OCI-LY7 (cell line): ENCODE data around the gene ZDHHC14. TPM values are rescaled to one million over a fixed set of nuclear protein-coding genes. Genes with fewer than 3 reads are reported as not detected.

Experiments
- BruUV-seq: library from RNA; stranded (reverse); fragments of 400-500 nt; replicated peaks from 2 replicates; lab custom pipeline; 2021; lab: Mats Ljungman, UMichigan
- CTCF ChIA-PET: fragments of 300-600 bp; sonication (Branson Sonifier 250); formaldehyde crosslinking; loops from one replicate; lab custom pipeline; 2022; ENCODE audit warnings: antibody characterized with exemption; ENCODE audit not compliant: unreplicated experiment; lab: Charles Lee
- POLR2A ChIA-PET: fragments of 300-600 bp; sonication (Branson Sonifier 250); formaldehyde crosslinking; loops from one replicate; lab custom pipeline; 2022; ENCODE audit warnings: antibody characterized with exemption; lab: Charles Lee
- DNase-seq: peaks from one replicate; pipeline ENCODE4 v3.0.0-alpha.2; 2015; ENCODE audit warnings: low spot score
- H2AFZ ChIP-seq: fragments of 200-600 bp; sonication (generic), shearing (Covaris generic); 2 replicates; pipeline ENCODE4 v1.6.1; 2014; ENCODE audit warnings: mild to moderate bottlenecking, antibody characterized with exemption, low read length, moderate library complexity
- H3K27ac ChIP-seq: fragments of 200-600 bp; sonication (generic); 2 replicates; pipeline ENCODE4 v1.5.1; 2014; ENCODE audit warnings: mixed run types, low read depth, mild to moderate bottlenecking, moderate library complexity, low read length, inconsistent platforms; ENCODE audit not compliant: poor library complexity, severe bottlenecking
- H3K36me3 ChIP-seq: fragments of 200-600 bp; sonication (generic); 2 replicates; pipeline ENCODE4 v1.6.1; 2014; ENCODE audit warnings: mild to moderate bottlenecking, antibody characterized with exemption, low read length, moderate library complexity, mixed read lengths; ENCODE audit not compliant: insufficient read depth
- H3K4me1 ChIP-seq: fragments of 200-600 bp; sonication (generic); 2 replicates; pipeline ENCODE4 v1.5.1; 2014; ENCODE audit warnings: mild to moderate bottlenecking, low read length; ENCODE audit not compliant: insufficient read depth, poor library complexity, severe bottlenecking
- H3K4me2 ChIP-seq: fragments of 200-600 bp; sonication (generic); 2 replicates; pipeline ENCODE4 v1.6.1; 2014; ENCODE audit warnings: mild to moderate bottlenecking, low read length
- H3K4me3 ChIP-seq: fragments of 200-600 bp; sonication (generic); 2 replicates; pipeline ENCODE4 v1.5.1; 2014; ENCODE audit warnings: mild to moderate bottlenecking, low read depth, low read length; ENCODE audit not compliant: poor library complexity, severe bottlenecking
- H3K79me2 ChIP-seq: fragments of 200-600 bp; sonication (generic); 2 replicates; pipeline ENCODE4 v1.6.1; 2016; ENCODE audit warnings: low read depth, mild to moderate bottlenecking, low read length, moderate library complexity, mixed read lengths; ENCODE audit not compliant: insufficient read depth
- H3K9me2 ChIP-seq: fragments of 200-600 bp; sonication (generic); 2 replicates; pipeline ENCODE4 v1.6.1; 2016; ENCODE audit warnings: mild to moderate bottlenecking, low read length, mixed read lengths; ENCODE audit not compliant: insufficient read depth
- H3K9me3 ChIP-seq: fragments of 200-600 bp; sonication (generic); 2 replicates; pipeline ENCODE4 v1.6.1; 2014; ENCODE audit warnings: mild to moderate bottlenecking, mixed run types, low read length, mixed read lengths
- H4K20me1 ChIP-seq: fragments of 200-600 bp; sonication (generic); 2 replicates; pipeline ENCODE4 v1.6.1; 2014; ENCODE audit warnings: mild to moderate bottlenecking, antibody characterized with exemption, low read length, moderate library complexity, mixed read lengths; ENCODE audit not compliant: insufficient read depth
- CTCF ChIP-seq: fragments of 200-600 bp; sonication (generic); conservative IDR thresholded peaks from 2 replicates; pipeline ENCODE4 v1.5.1; 2014; ENCODE audit warnings: mild to moderate bottlenecking, antibody characterized with exemption, low read length, moderate library complexity, mixed read lengths
- EZH2phosphoT487 ChIP-seq: fragments of 200-600 bp; sonication (generic); IDR thresholded peaks from 2 replicates; pipeline ENCODE4 v1.6.1; 2018; ENCODE audit warnings: low read depth, borderline replicate concordance, mild to moderate bottlenecking, mixed run types, antibody characterized with exemption, low read length, moderate library complexity, mixed read lengths
- intact Hi-C: fragments of 100-400 bp; cut with micrococcal nuclease; formaldehyde crosslinking; loops from one replicate; pipeline ENCODE4 v1.10.0; 2022; ENCODE audit not compliant: unreplicated experiment
- total RNA-seq, 2 experiments: library from RNA; depleted of rRNA in 1 of 2; stranded (reverse); fragments of >200 nt in 1 of 2; shearing (Covaris generic) in 1 of 2; gene quantifications; 2 replicates each; pipeline ENCODE4 v1.2.3, GENCODE V29; 2014 to 2022

Gene ZDHHC14
- total RNA-seq, 2 experiments from 2014 or later, result 0.69 to 3.0 TPM

- H4K20me1 ChIP-seq, result no peaks in the 10 kb centered on the region
- no TSS peak for BruUV-seq
- CTCF ChIA-PET, result interaction anchor here (0.6 kb wide), 1 partner anchor 60 kb away, joined by 3 read pairs; no protein-coding TSS in a partner anchor
These were observed 221.7 kb downstream of the ZDHHC14 start for GRCh38 chr6:157602521-157603295.

DNA sequence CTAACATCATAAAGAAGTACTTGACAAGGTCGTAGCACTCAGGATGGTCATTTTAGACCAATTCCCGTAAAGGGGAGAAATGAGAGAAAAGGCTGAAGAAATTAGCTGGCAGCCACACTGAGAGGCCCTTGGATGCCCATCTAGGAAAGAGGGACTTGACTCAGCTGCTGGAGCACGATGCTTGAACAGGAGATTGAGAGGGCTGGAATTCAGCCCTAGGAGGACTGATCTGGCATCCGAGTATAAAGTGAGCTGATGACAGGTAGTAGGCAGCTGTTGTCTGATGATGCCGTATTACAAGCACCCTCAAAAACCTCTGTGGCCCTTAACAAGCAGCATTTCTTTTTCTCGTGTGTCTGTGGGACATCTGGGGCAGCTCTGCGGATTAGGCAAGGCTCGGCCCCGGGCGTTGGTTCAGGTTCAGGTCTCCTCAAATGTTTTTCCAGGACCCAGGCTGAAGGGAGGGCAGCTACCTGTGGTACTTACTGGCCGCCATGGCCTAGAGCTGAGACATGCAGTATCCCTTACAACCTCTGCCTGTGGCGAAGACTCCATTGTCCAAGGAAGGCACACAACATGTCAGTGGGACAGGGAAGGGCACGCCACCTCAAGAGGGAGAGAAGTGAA lies 222.4 kb downstream of the ZDHHC14 start:
- H3K36me3 ChIP-seq, result no peaks in the 10 kb centered on the region
- no TSS peak for BruUV-seq
- no peak for DNase-seq
- no peaks in the 10 kb centered on the region for H3K9me3 ChIP-seq
- no peaks in the 10 kb centered on the region for H3K9me2 ChIP-seq
- no peaks in the 10 kb centered on the region for H3K79me2 ChIP-seq
- peaks cover 38% of the 10 kb centered on the region for H3K4me1 ChIP-seq
- ChIA-PET POLR2A (interaction anchor here (1.0 kb wide), 2 partner anchors 10 to 32 kb away, joined by 4 to 5 read pairs; no protein-coding TSS in a partner anchor), CTCF (no interaction called here)
- H3K27ac ChIP-seq, result no peak overlapping the region
- H4K20me1 ChIP-seq, result no peaks in the 10 kb centered on the region
- H3K4me3 ChIP-seq, result no peak overlapping the region
- H2AFZ ChIP-seq, result no peak overlapping the region
- H3K4me2 ChIP-seq, result no peak overlapping the region
- TF ChIP-seq EZH2phosphoT487, result no peak
- no peak for TF ChIP-seq CTCF
- intact Hi-C loops, result no loop called here

More at GRCh38 chr6:157602521-157603295, 221.7 kb downstream of the ZDHHC14 start:
- Histone ChIP-seq H3K9me2 (no peaks in the 10 kb centered on the region), H3K9me3 (no peaks in the 10 kb centered on the region), H2AFZ (no peak overlapping the region), H3K4me2 (no peak overlapping the region), H3K4me3 (no peak overlapping the region), H3K27ac (no peak overlapping the region), H3K4me1 (peaks cover 38% of the 10 kb centered on the region), H3K79me2 (no peaks in the 10 kb centered on the region), H3K36me3 (no peaks in the 10 kb centered on the region)
- TF ChIP-seq CTCF, result no peak
- TF ChIP-seq EZH2phosphoT487, result no peak
- intact Hi-C loops, result no loop called here
- POLR2A ChIA-PET, result interaction anchor here (1.0 kb wide), 2 partner anchors 9 to 32 kb away, joined by 4 to 5 read pairs; no protein-coding TSS in a partner anchor
- DNase-seq, result no peak

DNA sequence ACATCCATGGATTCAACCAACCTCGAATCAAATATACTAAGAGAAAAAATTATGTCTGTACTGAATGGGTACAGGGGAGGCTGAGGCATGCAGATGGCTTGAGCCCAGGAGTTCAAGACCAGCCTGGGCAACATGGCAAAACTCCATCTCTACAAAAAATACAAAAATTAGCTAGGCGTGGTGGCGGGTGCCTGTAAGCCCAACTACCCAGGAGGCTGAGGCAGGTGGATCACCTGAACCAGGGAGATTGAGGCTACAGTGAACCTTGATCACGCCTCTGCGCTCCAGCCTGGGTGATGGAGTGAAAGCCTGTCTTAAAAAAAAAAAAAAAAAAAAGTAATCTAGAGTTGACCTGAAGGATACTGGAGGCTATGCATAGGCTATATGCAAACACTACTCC lies 223.0 kb downstream of the ZDHHC14 start:
- Histone ChIP-seq H3K4me1 (peaks cover 37% of the 10 kb centered on the region), H2AFZ (no peak overlapping the region), H3K9me3 (no peaks in the 10 kb centered on the region), H3K27ac (no peak overlapping the region), H3K79me2 (no peaks in the 10 kb centered on the region), H4K20me1 (no peaks in the 10 kb centered on the region), H3K9me2 (no peaks in the 10 kb centered on the region), H3K36me3 (no peaks in the 10 kb centered on the region), H3K4me2 (no peak overlapping the region), H3K4me3 (no peak overlapping the region)
- intact Hi-C loops, result no loop called here
- POLR2A ChIA-PET, result no interaction called here
- no TSS peak for BruUV-seq
- CTCF ChIA-PET, result no interaction called here
- TF ChIP-seq CTCF (no peak), EZH2phosphoT487 (no peak)
- DNase-seq, result no peak
